Skeletal muscle satellite cell (primary cell): ENCODE results near the gene NTNG1.
"Not testable (repeated sequence)": the region's sequence is repeated elsewhere in the genome, so short reads cannot be mapped to it uniquely, and the experiment has no call there.

Experiments used
- H3K27me3 ChIP-seq: 2 replicates; pipeline ENCODE4 v1.7.0; 2013; ENCODE audit warnings: low read length; ENCODE audit not compliant: control insufficient read depth, insufficient read depth
- H3K36me3 ChIP-seq: 2 replicates; pipeline ENCODE4 v1.7.0; 2013; ENCODE audit warnings: mild to moderate bottlenecking, control low read depth, low read length; ENCODE audit not compliant: insufficient read depth
- H3K4me1 ChIP-seq: 2 replicates; pipeline ENCODE4 v1.7.0; 2013; ENCODE audit warnings: low read length; ENCODE audit not compliant: control insufficient read depth, insufficient read depth
- H3K4me2 ChIP-seq: 2 replicates; pipeline ENCODE4 v1.7.0; 2013; ENCODE audit warnings: mild to moderate bottlenecking, low read length
- H3K4me3 ChIP-seq: 2 replicates; pipeline ENCODE4 v1.7.0; 2013; ENCODE audit warnings: low read length
- H3K9ac ChIP-seq: 2 replicates; pipeline ENCODE4 v1.7.0; 2013; ENCODE audit warnings: mild to moderate bottlenecking, low read depth, low read length, moderate library complexity
- H3K9me3 ChIP-seq: replicated peaks from 2 replicates; pipeline ENCODE4 v1.7.0; 2013; ENCODE audit warnings: mild to moderate bottlenecking, control low read depth, low read length

Gene NTNG1

GRCh38 chr1:107202007-107202406 is 61.2 kb downstream of the NTNG1 start:
- H3K36me3 ChIP-seq: no peaks in the 10 kb centered on the region
- H3K9ac ChIP-seq: no peak overlapping the region
- no peak overlapping the region for H3K4me3 ChIP-seq
- H3K4me2 ChIP-seq: no peak overlapping the region
- no peaks in the 10 kb centered on the region for H3K4me1 ChIP-seq
- H3K27me3 ChIP-seq: no peaks in the 10 kb centered on the region
- H3K9me3 ChIP-seq: no peaks in the 10 kb centered on the region

GRCh38 chr1:107213225-107213624 is 72.4 kb downstream of the NTNG1 start:
- Histone ChIP-seq H3K4me3 (no peak overlapping the region), H3K27me3 (no peaks in the 10 kb centered on the region), H3K4me1 (no peaks in the 10 kb centered on the region), H3K36me3 (no peaks in the 10 kb centered on the region), H3K9ac (no peak overlapping the region), H3K9me3 (no peaks in the 10 kb centered on the region), H3K4me2 (no peak overlapping the region)

- Histone ChIP-seq H3K4me1 (no peaks in the 10 kb centered on the region), H3K4me2 (no peak overlapping the region), H3K9ac (no peak overlapping the region), H3K9me3 (no peaks in the 10 kb centered on the region), H3K27me3 (no peaks in the 10 kb centered on the region), H3K36me3 (no peaks in the 10 kb centered on the region), H3K4me3 (no peak overlapping the region)
These were observed 79.2 kb downstream of the NTNG1 start for GRCh38 chr1:107220036-107220435.

GRCh38 chr1:107225706-107226105 is 84.9 kb downstream of the NTNG1 start:
- no peaks in the 10 kb centered on the region for H3K4me1 ChIP-seq
- H3K4me2 ChIP-seq: no peak overlapping the region
- H3K27me3 ChIP-seq: no peaks in the 10 kb centered on the region
- no peaks in the 10 kb centered on the region for H3K36me3 ChIP-seq
- no peak overlapping the region for H3K4me3 ChIP-seq
- H3K9me3 ChIP-seq: no peaks in the 10 kb centered on the region
- H3K9ac ChIP-seq: no peak overlapping the region

GRCh38 chr1:107228704-107229371 is 88.0 kb downstream of the NTNG1 start:
- Histone ChIP-seq H3K27me3 (no peaks in the 10 kb centered on the region), H3K9ac (no peak overlapping the region), H3K9me3 (no peaks in the 10 kb centered on the region), H3K4me1 (no peaks in the 10 kb centered on the region), H3K4me3 (no peak overlapping the region), H3K36me3 (no peaks in the 10 kb centered on the region), H3K4me2 (no peak overlapping the region)

- Histone ChIP-seq H3K27me3 (no peaks in the 10 kb centered on the region), H3K36me3 (no peaks in the 10 kb centered on the region), H3K4me3 (no peak overlapping the region), H3K4me1 (no peaks in the 10 kb centered on the region), H3K9me3 (no peaks in the 10 kb centered on the region), H3K9ac (no peak overlapping the region), H3K4me2 (no peak overlapping the region)
These were observed 88.9 kb downstream of the NTNG1 start for GRCh38 chr1:107229711-107230110.

GRCh38 chr1:107230121-107230520 is 89.3 kb downstream of the NTNG1 start:
- Histone ChIP-seq H3K36me3 (no peaks in the 10 kb centered on the region), H3K4me2 (no peak overlapping the region), H3K9ac (no peak overlapping the region), H3K27me3 (no peaks in the 10 kb centered on the region), H3K4me3 (no peak overlapping the region), H3K4me1 (no peaks in the 10 kb centered on the region), H3K9me3 (no peaks in the 10 kb centered on the region)

- Histone ChIP-seq H3K9me3 (no peaks in the 10 kb centered on the region), H3K4me1 (no peaks in the 10 kb centered on the region), H3K27me3 (no peaks in the 10 kb centered on the region), H3K4me3 (no peak overlapping the region), H3K36me3 (no peaks in the 10 kb centered on the region), H3K9ac (no peak overlapping the region), H3K4me2 (no peak overlapping the region)
These were observed 90.5 kb downstream of the NTNG1 start for GRCh38 chr1:107231291-107231690.

GRCh38 chr1:107232426-107232825 is 91.6 kb downstream of the NTNG1 start:
- H3K36me3 ChIP-seq: no peaks in the 10 kb centered on the region
- H3K9ac ChIP-seq: no peak overlapping the region
- H3K4me2 ChIP-seq: no peak overlapping the region
- H3K9me3 ChIP-seq: no peaks in the 10 kb centered on the region
- no peaks in the 10 kb centered on the region for H3K27me3 ChIP-seq
- H3K4me3 ChIP-seq: no peak overlapping the region
- H3K4me1 ChIP-seq: no peaks in the 10 kb centered on the region

- not testable (repeated sequence) for H3K36me3 ChIP-seq, H3K9me3 ChIP-seq, H3K9ac ChIP-seq, H3K4me1 ChIP-seq, H3K27me3 ChIP-seq, H3K4me3 ChIP-seq, H3K4me2 ChIP-seq
These were observed 95.9 kb downstream of the NTNG1 start for GRCh38 chr1:107236760-107237159.

- Histone ChIP-seq H3K9me3 (no peaks in the 10 kb centered on the region), H3K4me3 (no peak overlapping the region), H3K4me1 (no peaks in the 10 kb centered on the region), H3K27me3 (no peaks in the 10 kb centered on the region), H3K4me2 (no peak overlapping the region), H3K36me3 (no peaks in the 10 kb centered on the region), H3K9ac (no peak overlapping the region)
These were observed 102.6 kb downstream of the NTNG1 start for GRCh38 chr1:107243461-107243860.

GRCh38 chr1:107244709-107245500 is 104.1 kb downstream of the NTNG1 start:
- Histone ChIP-seq H3K36me3 (no peaks in the 10 kb centered on the region), H3K9ac (no peak overlapping the region), H3K4me1 (no peaks in the 10 kb centered on the region), H3K9me3 (no peaks in the 10 kb centered on the region), H3K4me3 (no peak overlapping the region), H3K27me3 (no peaks in the 10 kb centered on the region), H3K4me2 (no peak overlapping the region)
